ENCODE data around the gene MMP15. TPM values are rescaled to one million over a fixed set of nuclear protein-coding genes. Genes with fewer than 3 reads are reported as not detected.

MMP15 gene
- total RNA-seq, 1 donor from 2014 or later: 5.2 TPM

GRCh38 chr16:57997176-57997527 is 28.4 kb upstream of the MMP15 start:
- no peaks in the 10 kb centered on the region for H3K9me3 Mint-ChIP-seq (ENCODE audit: unreplicated experiment)
- H3K4me1 Mint-ChIP-seq (ENCODE audit: unreplicated experiment): peaks cover 21% of the 10 kb centered on the region
- H3K4me3 Mint-ChIP-seq (ENCODE audit: unreplicated experiment): no peak overlapping the region
- DNase-seq (ENCODE audit: extremely low spot score, unreplicated experiment): no peak
- no peak overlapping the region for H3K27ac Mint-ChIP-seq (ENCODE audit: unreplicated experiment)
- no peaks in the 10 kb centered on the region for H3K27me3 Mint-ChIP-seq (ENCODE audit: unreplicated experiment)
- peaks cover 7% of the 10 kb centered on the region for H3K36me3 Mint-ChIP-seq (ENCODE audit: unreplicated experiment)
- no peak for TF ChIP-seq CTCF (IDR thresholded peaks at IDR 0.05)

GRCh38 chr16:57997528-57998265 is 27.9 kb upstream of the MMP15 start:
- H3K27ac Mint-ChIP-seq (ENCODE audit: unreplicated experiment): no peak overlapping the region
- no peak overlapping the region for H3K4me3 Mint-ChIP-seq (ENCODE audit: unreplicated experiment)
- no peaks in the 10 kb centered on the region for H3K9me3 Mint-ChIP-seq (ENCODE audit: unreplicated experiment)
- DNase-seq (ENCODE audit: extremely low spot score, unreplicated experiment): no peak
- peaks cover 21% of the 10 kb centered on the region for H3K4me1 Mint-ChIP-seq (ENCODE audit: unreplicated experiment)
- no peak for TF ChIP-seq CTCF (IDR thresholded peaks at IDR 0.05)
- H3K27me3 Mint-ChIP-seq (ENCODE audit: unreplicated experiment): no peaks in the 10 kb centered on the region
- peaks cover 7% of the 10 kb centered on the region for H3K36me3 Mint-ChIP-seq (ENCODE audit: unreplicated experiment)

- H3K9me3 Mint-ChIP-seq (ENCODE audit: unreplicated experiment): no peaks in the 10 kb centered on the region
- no peak for DNase-seq (ENCODE audit: extremely low spot score, unreplicated experiment)
- H3K27ac Mint-ChIP-seq (ENCODE audit: unreplicated experiment): no peak overlapping the region
Observed at GRCh38 chr16:57998486-57998885, 27.1 kb upstream of the MMP15 start.

GRCh38 chr16:57998992-57999365 is 26.6 kb upstream of the MMP15 start:
- Mint-ChIP-seq H3K36me3 (ENCODE audit: unreplicated experiment) (peaks cover 7% of the 10 kb centered on the region), H3K27me3 (ENCODE audit: unreplicated experiment) (no peaks in the 10 kb centered on the region), H3K4me1 (ENCODE audit: unreplicated experiment) (peaks cover 21% of the 10 kb centered on the region), H3K27ac (ENCODE audit: unreplicated experiment) (peak overlapping the region; percentile 47), H3K9me3 (ENCODE audit: unreplicated experiment) (no peaks in the 10 kb centered on the region), H3K4me3 (ENCODE audit: unreplicated experiment) (peak overlapping the region; percentile 77)
- TF ChIP-seq CTCF (IDR thresholded peaks at IDR 0.05): no peak
- no peak for DNase-seq (ENCODE audit: extremely low spot score, unreplicated experiment)

More at GRCh38 chr16:57998486-57998885, 27.1 kb upstream of the MMP15 start:
- Mint-ChIP-seq H3K4me3 (ENCODE audit: unreplicated experiment) (no peak overlapping the region), H3K36me3 (ENCODE audit: unreplicated experiment) (peaks cover 7% of the 10 kb centered on the region), H3K4me1 (ENCODE audit: unreplicated experiment) (peaks cover 21% of the 10 kb centered on the region), H3K27me3 (ENCODE audit: unreplicated experiment) (no peaks in the 10 kb centered on the region)
- no peak for TF ChIP-seq CTCF (IDR thresholded peaks at IDR 0.05)

DNA sequence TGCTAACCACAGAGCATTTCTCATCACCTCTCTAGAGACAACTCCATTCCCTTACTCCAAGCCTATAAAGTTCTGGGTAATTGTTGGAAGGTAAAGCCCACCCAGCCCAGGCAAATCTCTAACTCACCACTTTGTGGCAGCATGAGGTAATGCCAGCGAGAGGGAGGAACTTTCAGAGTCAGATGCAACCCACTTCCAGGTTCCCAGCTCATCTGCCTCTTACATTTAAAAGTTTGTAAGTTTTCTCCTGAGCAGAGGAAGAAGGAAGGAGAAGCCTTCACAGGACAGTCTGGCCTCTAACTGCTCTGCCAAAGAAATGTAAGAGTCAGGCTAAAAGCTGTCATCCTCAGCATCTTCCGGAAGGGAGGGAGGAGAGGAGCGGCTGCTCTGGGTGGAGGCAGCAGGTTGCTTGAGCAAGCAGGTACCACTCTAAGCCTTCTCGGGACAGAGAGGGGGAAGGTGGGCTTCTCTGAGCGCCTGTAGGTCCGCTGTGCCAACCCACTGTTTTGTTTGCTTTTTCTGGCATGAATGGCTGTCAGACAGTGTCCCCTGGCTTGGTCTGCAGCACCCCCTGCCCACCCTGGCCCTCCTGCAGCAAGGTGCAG is 26.1 kb upstream of the MMP15 start:
- Mint-ChIP-seq H3K36me3 (ENCODE audit: unreplicated experiment) (peaks cover 7% of the 10 kb centered on the region), H3K9me3 (ENCODE audit: unreplicated experiment) (no peaks in the 10 kb centered on the region), H3K4me3 (ENCODE audit: unreplicated experiment) (peak overlapping the region; percentile 77), H3K27ac (ENCODE audit: unreplicated experiment) (peak overlapping the region; percentile 47), H3K4me1 (ENCODE audit: unreplicated experiment) (peaks cover 21% of the 10 kb centered on the region), H3K27me3 (ENCODE audit: unreplicated experiment) (no peaks in the 10 kb centered on the region)
- no peak for TF ChIP-seq CTCF (IDR thresholded peaks at IDR 0.05)
- no peak for DNase-seq (ENCODE audit: extremely low spot score, unreplicated experiment)

All from osteocyte (in vitro differentiated cells).